ENCODE data around the gene GMCL2. TPM values are rescaled to one million over a fixed set of nuclear protein-coding genes. Genes with fewer than 3 reads are reported as not detected.

The GMCL2 gene
- total RNA-seq, 1 experiment from 2014 or later = not detected

GRCh38 chr5:178153530-178154340 is 33.4 kb downstream of the GMCL2 start, which contains the start of gene NHP2:
Gene NHP2, minus strand, starts transcription at chr5:178153885. Its CDS starts 68 bp downstream, at chr5:178153817.
- H3K27me3 Mint-ChIP-seq (ENCODE audit: low read depth) = no peaks in the 10 kb centered on the region
- peaks cover 13% of the 10 kb centered on the region for H3K4me1 Mint-ChIP-seq
- CTCF ChIA-PET = interaction anchor here (0.6 to 10.7 kb wide), 13 partner anchors 10 to 86 kb away, joined by 3 to 131 read pairs (median 4); partner anchors contain the start of gene HNRNPAB
- H3K9me3 Mint-ChIP-seq = no peaks in the 10 kb centered on the region
- peak within 1 kb of the TSS; percentile 94 for H3K4me3 Mint-ChIP-seq
- DNase-seq (ENCODE audit: low spot score) (peak; percentile 99), ATAC-seq (peak; percentile 96)
- POLR2A ChIA-PET = interaction anchor here (0.6 to 1.4 kb wide), 10 partner anchors 18 to 78 kb away, joined by 3 to 11 read pairs (median 5); partner anchors contain the start of gene HNRNPAB
- H3K36me3 Mint-ChIP-seq = peaks cover 33% of the 10 kb centered on the region
- peak within 1 kb of the TSS; percentile 94 for H3K27ac Mint-ChIP-seq
- TF ChIP-seq KAT7 (CRISPR knock-in tag; IDR thresholded peaks at IDR 0.05; ENCODE audit: borderline replicate concordance) (peak; percentile 44; the same call in 1 of the 2 replicates), FOXK1 (CRISPR knock-in tag; IDR thresholded peaks at IDR 0.05) (peak; percentile 96), NFYB (CRISPR knock-in tag; conservative IDR thresholded peaks at IDR 0.05; ENCODE audit: low read depth) (peak; percentile 80), TCF7 (CRISPR knock-in tag; IDR thresholded peaks at IDR 0.05; ENCODE audit: low read depth) (no peak), MAX (CRISPR knock-in tag; IDR thresholded peaks at IDR 0.05) (peak; percentile 93), ZBTB43 (CRISPR knock-in tag; IDR thresholded peaks at IDR 0.05) (0 out of 2 replicates have a peak, but pooled peaks have one; percentile 64), ERG (CRISPR knock-in tag; IDR thresholded peaks at IDR 0.05) (no peak), ARID4B (CRISPR knock-in tag; IDR thresholded peaks at IDR 0.05; ENCODE audit: borderline replicate concordance) (peak; percentile 76; the same call in 1 of the 2 replicates), ETV6 (CRISPR knock-in tag; IDR thresholded peaks at IDR 0.05) (peak; percentile 42; the same call in 1 of the 2 replicates), PRDM15 (CRISPR knock-in tag; IDR thresholded peaks at IDR 0.05) (no peak), FOXP1 (CRISPR knock-in tag; IDR thresholded peaks at IDR 0.05; ENCODE audit: borderline replicate concordance) (0 out of 2 replicates have a peak, but pooled peaks have one; percentile 70), USF1 (CRISPR knock-in tag; IDR thresholded peaks at IDR 0.05) (0 out of 2 replicates have a peak, but pooled peaks have one; percentile 55), MYBL2 (CRISPR knock-in tag; IDR thresholded peaks at IDR 0.05) (peak; percentile 82; the same call in 1 of the 2 replicates), SP1 (CRISPR knock-in tag; conservative IDR thresholded peaks at IDR 0.05) (peak; percentile 99), CREM (CRISPR knock-in tag; IDR thresholded peaks at IDR 0.05) (peak; percentile 95), FOXP4 (CRISPR knock-in tag; IDR thresholded peaks at IDR 0.05) (peak; percentile 48; the same call in 1 of the 2 replicates), MLX (CRISPR knock-in tag; IDR thresholded peaks at IDR 0.05) (no peak), ZNF671 (CRISPR knock-in tag; IDR thresholded peaks at IDR 0.05) (no peak), NFE2L1 (CRISPR knock-in tag; IDR thresholded peaks at IDR 0.05) (0 out of 2 replicates have a peak, but pooled peaks have one; percentile 67), SMAD3 (CRISPR knock-in tag; IDR thresholded peaks at IDR 0.05; ENCODE audit: borderline replicate concordance) (peak; percentile 27; the same call in 1 of the 2 replicates)

All from WTC11 (cell line).